Gastrocnemius medialis (tissue), 4 donors: ENCODE results near the gene EVC2. TPM values are rescaled to one million over a fixed set of nuclear protein-coding genes. Genes with fewer than 3 reads are reported as not detected.
"Not testable (repeated sequence)": the region's sequence is repeated elsewhere in the genome, so short reads cannot be mapped to it uniquely, and the experiment has no call there.

Experiments used
- ATAC-seq, 2 donors: fragments of 150-250 bp; one replicate each; pipeline ENCODE4 v1.9.1; 2016
- DNase-seq, 2 donors: peaks; one replicate each; pipeline ENCODE4 v3.0.0-alpha.2; 2019
- H3K27ac ChIP-seq, 4 donors: fragments of 200-600 bp; sonication (generic); 1 replicate in 1 of 4; 2 replicates in 3 of 4; pipeline ENCODE4 v1.5.1; 2016 to 2018; ENCODE audit warnings: mild to moderate bottlenecking in 2 of 4, moderate library complexity in 1 of 4
- H3K27me3 ChIP-seq, 3 donors: fragments of 200-600 bp; sonication (generic) in 2 of 3; 1 replicate in 1 of 3; 2 replicates in 2 of 3; pipeline versions ENCODE4 v1.5.1 to v1.6.0; 2016 to 2019; ENCODE audit warnings: mild to moderate bottlenecking in 1 of 3, moderate library complexity in 1 of 3
- H3K36me3 ChIP-seq, 2 donors: fragments of 200-600 bp; sonication (generic) in 1 of 2; one replicate each; pipeline ENCODE4 v1.5.1; 2017 to 2018
- H3K4me1 ChIP-seq, 2 donors: fragments of 200-600 bp; sonication (generic) in 1 of 2; one replicate each; pipeline ENCODE4 v1.5.1; 2016 to 2017; ENCODE audit warnings: mild to moderate bottlenecking in 2 of 2
- H3K4me3 ChIP-seq, 4 donors: fragments of 200-600 bp; sonication (generic) in 3 of 4; 1 replicate in 1 of 4; 2 replicates in 3 of 4; pipeline ENCODE4 v1.5.1; 2016 to 2019; ENCODE audit warnings: mild to moderate bottlenecking in 2 of 4
- H3K9me3 ChIP-seq, 3 donors: fragments of 200-600 bp; sonication (generic) in 2 of 3; 1 replicate in 1 of 3; 2 replicates in 2 of 3; pipeline ENCODE4 v1.5.1; 2016 to 2019
- POLR2A ChIP-seq, 2 donors: fragments of 450-650 bp; IDR thresholded peaks; one replicate each; pipeline ENCODE4 v1.6.1; 2017; ENCODE audit warnings: antibody characterized with exemption in 2 of 2, mild to moderate bottlenecking in 2 of 2, moderate library complexity in 2 of 2
- in situ Hi-C, 4 donors: fragments of 200-750 bp; cut with MboI; loops; one replicate each; pipeline versions ENCODE4 v1.15.0 to v1.8.0; 2017; ENCODE audit warnings: low sequenced_read_pairs in 4 of 4
- intact Hi-C: fragments of 100-400 bp; cut with DNase I; formaldehyde crosslinking; loops from one replicate; pipeline ENCODE4 v1.15.1; 2023; ENCODE audit warnings: low total_unique reads
- total RNA-seq, 4 donors: library from RNA; depleted of rRNA; stranded (reverse); fragments of >200 nt; gene quantifications; one replicate each; pipeline versions ENCODE4 v1.1.0 to v1.2.3, GENCODE V29; 2016
- TF ChIP-seq, protein P1 (sequence below), 5 experiments: fragments of 450-650 bp in 3 of 5; fragments of 200-600 bp in 2 of 5; sonication (generic) in 2 of 5; IDR thresholded peaks in 4 of 5; conservative IDR thresholded peaks in 1 of 5; 1 replicate in 4 of 5; 2 replicates in 1 of 5; pipeline ENCODE4 v1.5.1; 2016 to 2019; ENCODE audit warnings: antibody characterized with exemption in 5 of 5, mild to moderate bottlenecking in 3 of 5, moderate library complexity in 3 of 5

EVC2 gene
- total RNA-seq, 4 donors from 2014 or later = 0.62 to 1.7 (median 1.5) TPM

DNA sequence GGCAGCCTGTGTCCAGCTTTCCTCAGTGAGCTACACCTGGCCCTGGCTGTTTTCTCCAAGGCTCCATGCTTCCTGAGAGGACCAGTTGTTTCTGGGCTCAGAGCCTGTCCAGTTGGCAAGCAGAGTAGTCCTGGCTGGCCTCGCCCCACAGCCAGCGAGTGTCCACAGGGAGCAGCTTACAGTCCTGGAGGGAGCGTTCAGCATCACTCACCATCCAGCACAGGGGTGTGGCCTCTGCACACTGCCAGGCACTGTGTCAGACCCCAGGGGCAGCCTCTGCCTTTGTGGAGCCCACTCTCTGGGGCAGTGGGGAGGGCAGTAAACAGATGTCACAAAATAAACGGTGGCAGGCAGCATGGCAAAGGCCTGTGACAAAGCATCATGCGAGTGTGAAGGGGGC lies 26.5 kb upstream of the EVC2 start:
- in situ Hi-C loops = no loop called here
- TF ChIP-seq, protein P1, sequence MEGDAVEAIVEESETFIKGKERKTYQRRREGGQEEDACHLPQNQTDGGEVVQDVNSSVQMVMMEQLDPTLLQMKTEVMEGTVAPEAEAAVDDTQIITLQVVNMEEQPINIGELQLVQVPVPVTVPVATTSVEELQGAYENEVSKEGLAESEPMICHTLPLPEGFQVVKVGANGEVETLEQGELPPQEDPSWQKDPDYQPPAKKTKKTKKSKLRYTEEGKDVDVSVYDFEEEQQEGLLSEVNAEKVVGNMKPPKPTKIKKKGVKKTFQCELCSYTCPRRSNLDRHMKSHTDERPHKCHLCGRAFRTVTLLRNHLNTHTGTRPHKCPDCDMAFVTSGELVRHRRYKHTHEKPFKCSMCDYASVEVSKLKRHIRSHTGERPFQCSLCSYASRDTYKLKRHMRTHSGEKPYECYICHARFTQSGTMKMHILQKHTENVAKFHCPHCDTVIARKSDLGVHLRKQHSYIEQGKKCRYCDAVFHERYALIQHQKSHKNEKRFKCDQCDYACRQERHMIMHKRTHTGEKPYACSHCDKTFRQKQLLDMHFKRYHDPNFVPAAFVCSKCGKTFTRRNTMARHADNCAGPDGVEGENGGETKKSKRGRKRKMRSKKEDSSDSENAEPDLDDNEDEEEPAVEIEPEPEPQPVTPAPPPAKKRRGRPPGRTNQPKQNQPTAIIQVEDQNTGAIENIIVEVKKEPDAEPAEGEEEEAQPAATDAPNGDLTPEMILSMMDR (IDR thresholded peaks at IDR 0.05 in 4 of 5, conservative IDR thresholded peaks at IDR 0.05 in 1 of 5) = no peak
- TF ChIP-seq POLR2A (IDR thresholded peaks at IDR 0.05) = no peak
- Histone ChIP-seq H3K4me1 (no peaks in the 10 kb centered on the region), H3K9me3 (no peaks in the 10 kb centered on the region), H3K27me3 (no peaks in the 10 kb centered on the region), H3K27ac (no peak overlapping the region), H3K4me3 (no peak overlapping the region), H3K36me3 (no peaks in the 10 kb centered on the region)
- intact Hi-C loops = no loop called here
- DNase-seq = no peak
- no peak for ATAC-seq

- no peak for TF ChIP-seq POLR2A (IDR thresholded peaks at IDR 0.05)
- TF ChIP-seq, protein P1 (IDR thresholded peaks at IDR 0.05 in 4 of 5, conservative IDR thresholded peaks at IDR 0.05 in 1 of 5) = no peak
- Histone ChIP-seq H3K4me1 (no peaks in the 10 kb centered on the region), H3K36me3 (no peaks in the 10 kb centered on the region), H3K27ac (no peak overlapping the region), H3K9me3 (no peaks in the 10 kb centered on the region), H3K27me3 (no peaks in the 10 kb centered on the region), H3K4me3 (no peak overlapping the region)
- no peak for DNase-seq
- in situ Hi-C loops (no loop called here), intact Hi-C loops (no loop called here)
- ATAC-seq = no peak
Measured at GRCh38 chr4:5732158-5732557, 23.8 kb upstream of the EVC2 start.

GRCh38 chr4:5730993-5731990 lies 22.9 kb upstream of the EVC2 start:
- intact Hi-C loops = no loop called here
- DNase-seq (no peak), ATAC-seq (no peak)
- Histone ChIP-seq H3K36me3 (no peaks in the 10 kb centered on the region), H3K27me3 (no peaks in the 10 kb centered on the region), H3K27ac (no peak overlapping the region), H3K4me3 (no peak overlapping the region), H3K9me3 (no peaks in the 10 kb centered on the region), H3K4me1 (no peaks in the 10 kb centered on the region)
- in situ Hi-C loops = no loop called here
- no peak for TF ChIP-seq POLR2A (IDR thresholded peaks at IDR 0.05)

GRCh38 chr4:5730436-5730835 lies 22.1 kb upstream of the EVC2 start:
- Histone ChIP-seq H3K27ac (no peak overlapping the region), H3K9me3 (no peaks in the 10 kb centered on the region), H3K36me3 (no peaks in the 10 kb centered on the region), H3K27me3 (no peaks in the 10 kb centered on the region), H3K4me1 (no peaks in the 10 kb centered on the region), H3K4me3 (no peak overlapping the region)
- intact Hi-C loops (no loop called here), in situ Hi-C loops (no loop called here)
- ATAC-seq (no peak), DNase-seq (no peak)
- TF ChIP-seq, protein P1 (IDR thresholded peaks at IDR 0.05 in 4 of 5, conservative IDR thresholded peaks at IDR 0.05 in 1 of 5) = no peak
- TF ChIP-seq POLR2A (IDR thresholded peaks at IDR 0.05) = no peak

- intact Hi-C loops, H3K4me1 ChIP-seq, DNase-seq, H3K27ac ChIP-seq, H3K4me3 ChIP-seq, H3K27me3 ChIP-seq, ATAC-seq, H3K9me3 ChIP-seq, in situ Hi-C loops, H3K36me3 ChIP-seq: not testable (repeated sequence)
Measured at GRCh38 chr4:5728412-5728811, 20.1 kb upstream of the EVC2 start.
